Activated T-cell treated with anti-CD3 and anti-CD28 coated beads for 24 hours (primary cell): ENCODE measurements around the gene RAB31.

Experiments
- DNase-seq: peaks from one replicate; pipeline ENCODE4 v3.0.0-alpha.2; 2020; ENCODE audit warnings: low read depth

The RAB31 gene

DNA sequence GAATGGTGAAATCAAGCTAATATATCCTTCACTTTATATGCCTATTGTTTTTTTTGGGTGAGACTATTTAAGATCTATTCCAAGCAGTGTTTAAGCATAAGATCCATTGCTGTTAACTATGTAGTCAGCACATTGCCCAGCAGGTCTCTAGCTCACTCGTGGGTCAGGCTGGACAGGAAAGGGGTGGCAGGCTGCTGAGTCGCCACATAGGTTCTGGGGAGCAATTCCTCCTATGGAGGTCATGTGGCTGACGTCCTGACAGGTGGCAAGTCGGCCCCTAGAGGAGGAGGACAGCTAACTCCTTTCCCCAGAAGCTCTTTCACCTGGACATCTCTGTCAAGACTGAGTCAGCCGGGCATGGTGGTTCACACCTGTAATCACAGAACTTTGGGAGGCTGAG, 13.9 kb upstream of the RAB31 start:
- no peak for DNase-seq

DNA sequence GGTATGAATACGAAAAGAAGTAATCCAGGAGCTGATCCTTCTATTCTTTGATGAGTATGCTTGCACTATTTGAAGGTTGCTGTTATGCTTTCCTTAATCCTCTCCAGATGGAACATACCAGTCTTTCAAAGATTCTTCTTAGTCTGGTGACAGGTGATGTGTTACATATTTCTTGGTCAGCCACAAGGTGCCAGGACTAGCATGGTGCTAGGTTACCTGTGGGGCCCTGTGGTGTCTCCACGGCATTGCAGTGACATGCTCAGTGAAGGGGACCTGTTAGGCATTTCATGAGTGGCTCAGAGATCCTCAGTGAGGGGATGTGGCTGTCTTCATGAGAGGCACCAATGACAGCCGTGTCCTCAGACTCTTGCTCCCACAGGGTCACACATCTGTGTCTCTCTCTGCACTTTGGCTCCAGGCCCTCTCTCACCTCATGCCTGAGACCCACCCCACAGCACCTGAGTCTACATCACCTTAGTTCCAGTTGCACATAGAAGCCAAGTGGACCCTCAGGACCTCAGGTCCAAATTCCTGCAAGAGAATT, 13.1 kb upstream of the RAB31 start:
- no peak for DNase-seq

DNA sequence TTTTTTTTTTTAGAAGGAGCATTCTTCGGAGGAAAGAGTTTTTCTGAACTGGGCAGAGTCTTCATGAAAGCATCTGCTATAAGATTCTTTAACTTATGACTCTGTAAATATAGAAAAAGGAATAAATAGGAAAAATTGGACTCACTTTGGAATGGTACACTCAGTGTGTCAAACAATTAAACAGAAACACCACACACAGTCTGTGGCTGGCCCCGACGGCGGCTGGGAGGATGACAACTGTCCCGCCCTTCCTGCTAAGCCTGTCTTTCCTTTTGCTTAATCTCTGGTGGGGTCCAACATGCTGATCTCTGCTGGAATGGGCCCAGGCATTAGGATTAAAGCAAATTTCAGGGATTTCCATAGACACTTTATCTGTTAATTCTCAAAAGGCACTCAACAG, 12.5 kb upstream of the RAB31 start:
- DNase-seq: no peak

DNA sequence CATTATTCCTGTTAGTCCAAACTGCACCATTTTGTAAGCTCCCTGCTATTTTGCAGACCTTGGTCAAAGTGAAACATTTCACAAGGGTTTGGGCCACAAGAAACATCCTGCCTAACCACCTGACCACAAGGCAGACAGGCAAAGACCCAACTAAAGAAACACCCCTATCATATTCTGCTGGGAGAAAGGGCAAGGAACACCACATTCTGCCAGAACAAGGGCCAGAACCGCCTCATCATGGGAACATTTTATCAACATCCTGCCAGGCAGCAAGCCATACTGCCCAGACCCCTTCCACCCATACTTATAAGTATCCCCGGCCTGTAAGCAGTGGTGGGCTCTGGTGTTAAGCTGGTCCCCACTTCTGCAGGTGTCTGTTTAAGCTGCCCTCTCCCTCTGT, 12.0 kb upstream of the RAB31 start:
- DNase-seq: no peak

DNA sequence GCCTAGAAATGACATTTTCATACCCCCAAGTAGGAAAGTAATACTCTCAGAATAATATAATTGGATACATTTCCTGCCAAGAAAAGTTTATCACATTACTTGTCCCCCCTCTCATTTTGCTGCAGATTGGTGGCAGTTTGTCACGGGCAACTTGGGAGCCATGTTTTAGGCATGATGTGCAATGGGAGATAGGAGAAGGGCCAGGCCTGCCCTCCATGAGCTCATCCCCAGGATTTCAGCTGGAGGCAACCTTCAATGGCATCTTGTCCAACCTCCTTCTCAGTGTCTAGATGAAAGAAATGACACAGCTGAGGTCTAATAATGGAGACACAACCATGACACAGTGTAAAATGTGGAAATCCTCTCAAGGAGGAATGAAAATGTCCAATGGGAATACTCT, 11.4 kb upstream of the RAB31 start:
- no peak for DNase-seq

DNA sequence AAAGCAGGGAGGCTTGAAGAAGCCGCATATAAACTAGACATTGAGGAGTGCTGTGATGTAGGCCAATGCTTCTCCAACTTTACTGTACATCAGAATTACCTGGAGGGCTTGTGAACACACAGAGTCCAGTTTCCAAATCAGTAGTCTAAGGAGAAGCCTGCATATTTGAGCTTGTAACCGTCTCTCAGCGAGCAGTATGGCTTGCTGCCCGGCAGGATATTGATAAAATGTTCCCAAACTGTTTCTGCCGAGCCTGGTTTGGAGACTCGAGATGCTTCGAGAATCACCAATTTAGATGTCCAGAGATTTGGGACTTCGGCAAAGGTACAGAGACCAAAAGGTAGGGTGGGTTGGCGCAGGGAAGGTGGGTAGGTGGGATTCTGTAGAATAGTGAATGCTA, 11.0 kb upstream of the RAB31 start:
- no peak for DNase-seq

DNA sequence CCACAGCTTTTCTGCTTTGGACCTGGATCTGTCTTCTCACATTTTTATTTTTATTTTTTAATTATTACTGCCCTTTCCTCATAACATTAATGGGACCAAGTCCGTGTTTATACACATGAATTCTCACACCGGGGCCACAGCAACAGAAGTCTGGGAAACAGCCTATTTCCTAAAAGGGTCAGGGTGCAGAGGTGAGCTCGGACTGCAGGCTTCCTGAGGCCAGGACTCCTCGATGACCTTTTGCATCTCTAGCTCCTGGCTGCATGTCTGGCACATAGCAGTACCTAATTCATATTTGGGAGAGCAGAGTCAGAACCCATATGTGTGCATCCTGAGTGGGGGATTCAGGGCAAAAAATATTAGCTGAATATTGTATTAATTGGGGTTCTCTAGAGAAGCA, 9.6 kb upstream of the RAB31 start:
- DNase-seq: no peak

- DNase-seq: no peak
These were observed 7.8 kb upstream of the RAB31 start for GRCh38 chr18:9700261-9700796.

DNA sequence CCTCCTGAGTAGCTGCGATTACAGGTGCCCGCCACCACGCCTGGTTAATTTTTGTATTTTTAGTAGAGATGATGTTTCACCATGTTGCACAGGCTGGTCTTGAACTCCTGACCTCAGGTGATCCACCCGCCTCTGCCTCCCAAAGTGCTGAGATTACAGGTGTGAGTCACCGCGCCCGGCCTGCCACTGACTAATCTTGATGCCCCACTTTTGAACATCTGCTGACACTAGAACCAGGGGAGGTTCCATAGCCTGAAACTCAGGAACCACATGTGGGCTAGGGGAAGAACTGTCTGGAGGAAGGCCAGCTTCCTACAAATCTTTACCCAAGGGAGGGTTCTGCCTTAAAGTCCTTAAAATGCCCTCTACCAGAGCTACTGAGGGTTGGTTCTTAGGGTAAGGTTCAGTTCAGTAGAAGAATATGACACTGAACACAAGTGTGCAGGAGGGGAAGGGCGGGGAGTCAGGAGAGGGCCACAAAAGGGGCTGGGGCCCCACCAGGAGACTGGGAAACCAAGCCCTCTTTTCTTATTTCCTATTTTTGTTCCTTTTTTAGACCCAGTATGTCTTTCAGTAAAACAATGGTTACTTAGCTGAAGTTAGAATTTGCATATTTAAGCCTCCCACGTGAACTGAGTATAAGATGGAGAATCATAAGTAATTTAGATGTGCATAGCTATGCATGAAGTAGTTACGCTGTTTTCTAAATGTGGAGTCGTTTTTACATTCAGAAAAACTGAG, 6.3 kb upstream of the RAB31 start:
- DNase-seq: no peak

GRCh38 chr18:9704233-9705118, 3.6 kb upstream of the RAB31 start:
- DNase-seq: no peak

DNA sequence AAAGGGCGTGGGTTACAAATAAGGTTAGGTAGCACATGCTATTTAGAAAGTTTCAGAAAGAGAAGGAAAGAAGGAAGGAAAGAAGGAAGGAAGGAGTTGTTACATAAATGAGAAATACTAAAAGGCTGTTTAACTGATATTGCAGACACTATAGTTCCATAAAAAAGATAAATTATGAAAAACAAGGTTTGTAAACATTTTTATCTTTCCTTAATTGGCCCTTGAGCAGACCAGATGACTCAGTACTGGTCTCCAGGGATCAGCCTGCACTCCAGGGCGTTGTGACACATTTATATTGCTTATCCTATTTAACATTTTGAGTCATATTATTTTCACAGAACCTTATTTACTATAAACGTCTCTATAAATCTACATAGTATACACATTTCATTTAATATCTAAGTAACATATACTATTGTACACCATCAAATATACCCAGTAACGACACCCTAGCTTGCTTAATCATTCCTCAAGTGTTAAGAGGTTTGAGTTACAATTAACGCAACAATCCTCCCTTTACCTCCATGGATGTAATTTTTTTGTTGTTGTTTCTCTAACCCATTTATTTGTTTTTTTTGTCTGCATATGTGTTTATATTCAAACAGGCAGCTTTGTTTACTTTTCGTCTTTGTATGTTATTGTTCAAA, 2.8 kb upstream of the RAB31 start:
- DNase-seq: no peak

GRCh38 chr18:9706081-9706935, 1.8 kb upstream of the RAB31 start:
- DNase-seq: no peak

- DNase-seq: no peak
These were observed 582 bp upstream of the RAB31 start for GRCh38 chr18:9707381-9708056.

DNA sequence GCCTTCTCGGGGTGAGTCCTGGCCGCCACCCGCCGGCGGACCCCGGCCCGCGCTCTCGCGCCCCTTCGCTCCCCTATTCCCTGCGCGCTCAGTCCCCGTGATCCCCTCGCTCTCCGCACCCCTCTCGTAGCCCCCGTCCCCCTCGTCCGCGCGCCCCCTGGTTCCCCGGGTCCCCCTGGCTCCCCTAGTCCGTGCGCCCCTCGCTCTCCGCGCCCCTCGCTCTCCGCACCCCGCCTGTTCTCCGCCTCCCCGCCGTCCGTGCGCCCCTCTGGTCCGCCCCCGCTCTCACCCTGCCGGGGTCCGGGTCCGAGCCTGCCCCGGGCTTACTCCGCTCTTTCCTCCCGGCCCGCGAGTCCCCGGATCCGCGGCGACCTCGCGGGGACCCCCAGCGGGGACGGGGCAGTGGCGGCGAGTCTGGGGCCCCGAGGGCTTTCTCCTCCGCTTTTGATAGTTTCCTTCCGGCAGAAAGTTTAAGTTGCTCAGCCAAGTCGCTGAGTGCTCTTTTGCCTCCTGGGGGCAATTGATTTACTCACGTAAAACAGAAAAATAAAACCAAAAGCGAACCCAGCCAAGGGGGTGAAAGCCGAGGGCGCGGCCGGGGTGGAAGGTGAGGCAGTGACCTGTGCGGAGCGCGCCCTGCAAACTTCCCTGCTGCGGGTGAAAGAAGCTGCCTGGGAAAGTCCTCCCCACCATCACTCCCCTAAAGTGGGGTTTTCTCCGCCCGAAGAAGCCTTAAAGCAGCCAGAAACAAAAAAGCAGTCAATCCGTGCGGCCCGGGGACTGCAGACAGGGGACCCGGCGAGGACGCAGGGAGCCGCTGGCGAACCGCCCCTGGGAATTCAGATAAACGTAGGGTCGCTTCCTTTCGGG, 568 bp downstream of the RAB31 start:
- DNase-seq: no peak

GRCh38 chr18:9709304-9709877, 1.3 kb downstream of the RAB31 start:
- no peak for DNase-seq

GRCh38 chr18:9710037-9710436, 1.9 kb downstream of the RAB31 start:
- no peak for DNase-seq

GRCh38 chr18:9711361-9712129, 3.4 kb downstream of the RAB31 start:
- no peak for DNase-seq

DNA sequence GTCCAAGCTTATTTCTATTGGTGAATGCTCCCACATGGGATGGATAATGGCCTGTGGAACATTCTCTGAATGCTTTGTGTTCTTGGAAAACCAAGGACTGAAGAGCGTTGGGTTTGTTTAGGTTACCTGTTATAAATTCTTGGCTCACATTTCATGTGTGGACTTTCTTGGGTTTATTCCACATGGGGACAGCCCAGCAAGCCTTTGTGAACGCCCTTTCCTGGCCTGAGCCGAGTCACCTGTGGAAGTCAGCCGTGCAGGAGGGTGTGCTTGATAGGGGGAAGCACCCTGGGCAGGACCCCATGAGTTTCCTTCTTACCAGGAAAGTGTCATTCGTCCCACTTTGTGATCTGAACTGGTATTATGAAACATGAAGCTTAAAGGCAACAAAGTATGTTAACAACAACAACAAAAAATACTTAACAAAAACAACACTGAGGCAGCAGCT, 4.1 kb downstream of the RAB31 start:
- no peak for DNase-seq

DNA sequence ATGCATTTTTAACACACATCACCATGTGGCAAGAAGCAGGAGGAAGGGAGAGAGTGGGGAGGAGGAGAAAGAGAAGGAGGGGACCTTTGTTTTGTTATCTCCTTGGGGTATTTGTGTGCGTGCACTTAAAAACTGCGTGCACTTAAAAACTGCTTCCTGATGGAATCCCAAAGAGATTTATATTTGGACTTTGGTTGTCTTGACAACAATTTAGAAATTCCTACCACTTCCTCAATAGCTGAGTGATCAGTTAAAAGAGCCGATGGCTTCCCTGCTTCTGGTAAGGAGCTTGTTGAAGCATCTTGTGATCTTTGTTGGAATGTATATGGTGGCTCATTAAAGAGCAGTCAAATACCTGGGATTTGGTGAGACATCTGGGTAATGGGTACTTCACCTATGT, 4.5 kb downstream of the RAB31 start:
- no peak for DNase-seq
